Stimulated activated CD4-positive, alpha-beta T cell treated with anti-CD3 and anti-CD28 coated beads, Interleukin-1b, Interleukin-23, amount 100 ng/mL, for 48 hours (primary cell): ENCODE results near the gene SSX7.
"Not testable (repeated sequence)": the region's sequence is repeated elsewhere in the genome, so short reads cannot be mapped to it uniquely, and the experiment has no call there.

ENCODE experiments used
- DNase-seq: peaks from one replicate; pipeline ENCODE4 v3.0.0-alpha.2; 2020

Gene SSX7, protein sequence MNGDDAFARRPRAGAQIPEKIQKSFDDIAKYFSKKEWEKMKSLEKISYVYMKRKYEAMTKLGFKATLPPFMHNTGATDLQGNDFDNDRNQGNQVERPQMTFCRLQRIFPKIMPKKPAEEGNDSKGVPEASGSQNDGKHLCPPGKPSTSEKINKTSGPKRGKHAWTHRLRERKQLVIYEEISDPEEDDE

GRCh38 chrX:52654800-52655199 is at the start of gene SSX7:
SSX7 (minus strand) TSS chrX:52654900; CDS start chrX:52653472, 1,428 bp downstream.
- not testable (repeated sequence) for DNase-seq

DNA sequence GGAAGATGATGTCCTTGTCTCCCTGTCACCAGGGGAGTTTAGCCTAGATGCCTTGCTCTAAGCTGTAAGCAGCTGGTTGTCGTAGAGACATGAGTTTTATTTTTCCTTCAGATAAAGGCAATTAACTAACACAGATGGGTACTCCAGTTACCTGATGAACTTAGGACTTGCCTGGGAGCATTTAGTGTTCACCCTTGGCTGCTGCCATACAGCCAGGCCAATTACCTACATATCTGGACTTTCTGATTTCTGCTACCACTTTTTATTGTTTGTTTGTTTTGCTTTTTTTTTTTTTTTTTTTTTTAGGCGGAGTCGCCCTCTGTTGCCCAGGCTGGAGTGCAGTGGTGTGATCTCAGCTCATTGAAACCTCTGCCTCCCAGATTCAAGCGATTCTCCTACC is 37.3 kb upstream of the SSX7 start:
- not testable (repeated sequence) for DNase-seq

DNA sequence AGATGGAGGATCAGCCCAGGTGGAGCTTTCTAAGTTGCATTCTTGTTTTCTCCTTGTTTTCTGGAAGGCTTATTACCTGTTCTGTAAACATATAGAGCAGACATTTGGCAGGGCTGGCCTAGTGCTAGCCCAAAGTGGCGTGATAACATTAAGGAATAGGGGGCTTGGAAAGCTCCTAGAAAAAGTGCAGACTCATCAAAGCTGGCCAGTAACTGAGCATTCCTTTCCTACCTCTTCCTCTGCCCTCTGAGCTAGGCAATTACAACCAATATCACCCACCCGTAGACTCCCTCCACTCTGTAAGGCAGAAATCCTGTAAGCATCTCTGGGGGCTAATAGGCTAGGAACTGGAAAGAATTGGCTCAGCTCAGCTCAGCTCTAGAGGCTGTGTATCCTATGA is 7.5 kb upstream of the SSX7 start:
- not testable (repeated sequence) for DNase-seq

GRCh38 chrX:52655475-52655874 is 775 bp upstream of the SSX7 start:
- DNase-seq = not testable (repeated sequence)

DNA sequence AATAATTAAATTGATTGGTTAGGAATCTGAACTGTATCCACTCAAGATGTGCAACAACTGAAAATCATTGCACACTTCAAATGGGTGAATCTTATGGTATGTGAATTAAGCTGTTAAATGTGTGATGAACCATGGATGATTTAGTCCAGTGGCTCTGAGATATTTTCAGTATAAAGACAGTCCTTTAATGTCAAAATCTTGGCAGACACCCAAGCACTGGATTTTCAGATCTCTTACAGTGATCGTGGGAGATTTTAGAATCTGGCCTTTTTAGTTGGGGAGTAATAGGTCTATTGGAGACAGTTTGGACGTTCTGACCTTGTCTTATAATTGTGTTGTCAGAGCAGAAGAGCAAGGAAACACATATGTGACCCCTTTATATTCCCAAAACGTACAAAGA is 4.0 kb downstream of the SSX7 start:
- not testable (repeated sequence) for DNase-seq

DNA sequence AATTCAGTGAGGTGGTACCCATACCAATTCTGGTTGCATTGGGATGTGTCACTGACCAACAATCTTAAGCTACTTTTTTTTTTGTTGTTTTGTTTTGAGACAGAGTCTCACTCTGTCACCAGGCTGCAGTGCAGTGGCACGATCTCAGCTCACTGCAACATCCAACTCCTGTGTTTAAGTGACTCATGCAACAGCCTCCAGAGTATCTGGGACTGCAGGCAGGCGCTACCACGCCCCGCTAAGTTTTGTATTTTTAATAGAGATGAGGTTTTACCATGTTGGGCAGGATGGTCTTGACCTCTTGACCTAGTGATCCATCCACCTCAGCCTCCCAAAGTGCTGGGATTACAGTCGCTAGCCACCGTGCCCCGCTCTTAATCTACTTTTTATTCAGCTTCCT is 5.7 kb downstream of the SSX7 start:
- not testable (repeated sequence) for DNase-seq

DNA sequence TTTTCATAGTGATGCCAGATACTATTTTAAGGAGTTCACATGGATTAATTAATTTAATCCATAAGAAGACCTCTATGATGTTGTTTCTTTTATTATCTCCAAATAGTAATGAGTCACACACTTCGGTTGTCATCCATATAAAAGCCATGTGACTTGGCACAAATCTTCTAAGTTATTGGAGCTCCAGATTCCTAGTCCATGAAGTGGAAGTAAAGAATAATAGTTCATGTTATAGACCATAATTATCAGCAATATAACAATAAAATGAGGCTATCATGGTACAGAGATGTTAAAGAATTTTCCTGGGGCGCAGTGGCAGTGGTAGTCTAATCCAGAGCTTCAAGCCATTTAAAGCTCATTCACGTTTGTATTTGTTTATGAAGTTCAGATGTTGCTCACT is 26.2 kb downstream of the SSX7 start:
- not testable (repeated sequence) for DNase-seq

GRCh38 chrX:52620661-52621060 is 34.0 kb downstream of the SSX7 start:
- DNase-seq = not testable (repeated sequence)

- no peak for DNase-seq
Measured at GRCh38 chrX:52608961-52609360, 45.7 kb downstream of the SSX7 start.

DNA sequence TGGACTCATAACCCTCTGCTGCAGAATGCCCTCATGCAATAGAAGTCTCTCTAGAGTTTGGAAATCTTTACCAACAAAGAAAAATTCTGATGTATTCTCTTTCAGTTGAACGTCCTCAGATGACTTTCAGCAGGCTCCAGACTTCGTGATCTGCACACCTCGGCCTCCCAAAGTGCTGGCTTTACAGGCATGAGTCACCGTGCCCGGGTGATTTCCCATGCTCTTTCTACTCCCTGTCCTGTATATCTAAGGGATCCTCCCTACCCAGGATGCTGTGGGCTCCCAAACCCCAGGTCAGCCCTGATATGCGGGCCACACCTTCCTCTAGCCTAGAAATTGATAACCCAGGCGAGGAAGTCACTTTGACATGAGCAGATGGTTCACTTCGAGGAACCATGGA is 51.5 kb downstream of the SSX7 start:
- not testable (repeated sequence) for DNase-seq

- DNase-seq = no peak
Measured at GRCh38 chrX:52598886-52599285, 55.8 kb downstream of the SSX7 start.

DNA sequence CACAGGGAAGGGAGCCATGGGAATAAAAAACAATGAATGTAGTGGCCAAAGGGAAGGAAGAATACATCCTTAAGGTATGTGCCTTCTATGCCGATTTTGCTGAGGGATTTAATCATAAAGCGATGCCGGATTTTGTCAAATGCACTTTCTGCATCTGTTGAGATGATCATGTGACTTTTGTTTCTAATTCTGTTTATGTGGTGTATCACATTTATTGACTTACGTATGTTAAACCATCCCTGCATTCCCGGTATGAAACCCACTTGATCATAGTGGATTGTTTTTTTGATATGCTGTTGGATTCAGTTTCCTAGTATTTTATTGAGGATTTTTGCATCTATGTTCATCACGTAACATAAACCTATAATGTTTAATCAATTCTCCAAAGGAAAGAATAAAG is 60.0 kb downstream of the SSX7 start:
- DNase-seq = no peak
